Breast epithelium (tissue), 3 donors: Measurements from ENCODE around the gene CNGA4.

ENCODE experiments used
- POLR2A ChIP-seq: fragments of 450-650 bp; IDR thresholded peaks from one replicate; pipeline ENCODE4 v1.6.1; 2016; ENCODE audit warnings: antibody characterized with exemption, mild to moderate bottlenecking, moderate library complexity
- TF ChIP-seq, protein P1 (sequence below), 3 donors: fragments of 450-650 bp; IDR thresholded peaks; one replicate each; pipeline ENCODE4 v1.5.1; 2016 to 2017; ENCODE audit warnings: antibody characterized with exemption in 3 of 3, mild to moderate bottlenecking in 3 of 3, moderate library complexity in 3 of 3

DNA sequence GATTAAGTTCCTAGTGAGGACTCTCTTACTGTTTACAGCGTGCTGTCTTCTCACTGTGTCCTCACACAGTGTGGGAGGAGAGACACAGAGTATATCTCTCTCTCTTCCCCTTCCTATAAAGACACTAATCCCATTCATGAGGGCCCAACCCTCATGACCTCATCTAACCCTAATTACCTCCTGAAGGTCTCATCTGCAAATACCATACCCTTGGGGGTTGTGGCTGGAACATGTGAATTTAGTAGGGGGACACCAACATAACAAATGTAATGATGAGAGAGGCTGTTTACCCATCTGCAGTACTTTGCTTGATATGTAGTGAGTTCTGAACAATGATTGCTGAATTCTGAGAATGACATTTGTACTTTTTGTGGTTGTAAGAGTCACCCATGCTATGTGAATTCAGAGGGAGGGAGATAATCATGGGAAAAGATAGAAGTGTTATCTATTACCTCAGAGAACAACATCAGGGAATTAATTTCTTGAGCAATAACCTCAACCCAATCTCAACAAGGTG, 44.8 kb upstream of the CNGA4 start:
- TF ChIP-seq, protein P1, sequence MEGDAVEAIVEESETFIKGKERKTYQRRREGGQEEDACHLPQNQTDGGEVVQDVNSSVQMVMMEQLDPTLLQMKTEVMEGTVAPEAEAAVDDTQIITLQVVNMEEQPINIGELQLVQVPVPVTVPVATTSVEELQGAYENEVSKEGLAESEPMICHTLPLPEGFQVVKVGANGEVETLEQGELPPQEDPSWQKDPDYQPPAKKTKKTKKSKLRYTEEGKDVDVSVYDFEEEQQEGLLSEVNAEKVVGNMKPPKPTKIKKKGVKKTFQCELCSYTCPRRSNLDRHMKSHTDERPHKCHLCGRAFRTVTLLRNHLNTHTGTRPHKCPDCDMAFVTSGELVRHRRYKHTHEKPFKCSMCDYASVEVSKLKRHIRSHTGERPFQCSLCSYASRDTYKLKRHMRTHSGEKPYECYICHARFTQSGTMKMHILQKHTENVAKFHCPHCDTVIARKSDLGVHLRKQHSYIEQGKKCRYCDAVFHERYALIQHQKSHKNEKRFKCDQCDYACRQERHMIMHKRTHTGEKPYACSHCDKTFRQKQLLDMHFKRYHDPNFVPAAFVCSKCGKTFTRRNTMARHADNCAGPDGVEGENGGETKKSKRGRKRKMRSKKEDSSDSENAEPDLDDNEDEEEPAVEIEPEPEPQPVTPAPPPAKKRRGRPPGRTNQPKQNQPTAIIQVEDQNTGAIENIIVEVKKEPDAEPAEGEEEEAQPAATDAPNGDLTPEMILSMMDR (IDR thresholded peaks at IDR 0.05): no peak
- TF ChIP-seq POLR2A: no peak
